Vagina (tissue), 2 donors: ENCODE measurements around the gene FRMD3. TPM values are rescaled to one million over a fixed set of nuclear protein-coding genes. Genes with fewer than 3 reads are reported as not detected.

Experiments used
- DNase-seq, 2 donors: peaks; one replicate each; pipeline ENCODE4 v3.0.0-alpha.2; 2017; ENCODE audit errors: extremely low spot score in 2 of 2
- H3K27ac ChIP-seq: fragments of 200-600 bp; sonication (generic); one replicate; pipeline ENCODE4 v1.5.1; 2019
- H3K27me3 ChIP-seq: fragments of 200-600 bp; sonication (generic); one replicate; pipeline ENCODE4 v1.5.1; 2019
- H3K36me3 ChIP-seq, 2 donors: fragments of 200-600 bp; sonication (generic); one replicate each; pipeline ENCODE4 v1.5.1; 2017 to 2019
- H3K4me1 ChIP-seq: fragments of 200-600 bp; sonication (generic); one replicate; pipeline ENCODE4 v1.5.1; 2019
- H3K4me3 ChIP-seq, 2 donors: fragments of 200-600 bp; sonication (generic); 1 replicate in 1 of 2; 2 replicates in 1 of 2; pipeline ENCODE4 v1.5.1; 2016 to 2019
- H3K9me3 ChIP-seq: fragments of 200-600 bp; sonication (generic); one replicate; pipeline ENCODE4 v1.5.1; 2019
- POLR2A ChIP-seq, 2 donors: fragments of 450-650 bp; IDR thresholded peaks; one replicate each; pipeline ENCODE4 v1.6.1; 2017; ENCODE audit warnings: antibody characterized with exemption in 2 of 2, mild to moderate bottlenecking in 2 of 2, moderate library complexity in 2 of 2
- POLR2AphosphoS5 ChIP-seq, 2 donors: sonication (generic); formaldehyde crosslinking; IDR thresholded peaks; one replicate each; pipeline ENCODE4 v1.9.0; 2017; ENCODE audit warnings: antibody characterized with exemption in 2 of 2, mild to moderate bottlenecking in 2 of 2, low read depth in 1 of 2; ENCODE audit not compliant: insufficient read depth in 1 of 2
- intact Hi-C: fragments of 100-400 bp; cut with DNase I; formaldehyde crosslinking; loops from one replicate; pipeline ENCODE4 v1.15.1; 2023
- total RNA-seq: library from RNA; depleted of rRNA; stranded (reverse); fragments of >200 nt; gene quantifications from one replicate; pipeline ENCODE4 v1.2.3, GENCODE V29; 2016
- TF ChIP-seq, protein P1 (sequence below), 3 experiments: fragments of 450-650 bp in 2 of 3; fragments of 200-600 bp in 1 of 3; sonication (generic) in 1 of 3; IDR thresholded peaks; one replicate each; pipeline ENCODE4 v1.5.1; 2017 to 2019; ENCODE audit warnings: antibody characterized with exemption in 3 of 3, mild to moderate bottlenecking in 2 of 3, moderate library complexity in 2 of 3

Gene FRMD3
- total RNA-seq, 1 donor from 2014 or later, result 13.8 TPM

DNA sequence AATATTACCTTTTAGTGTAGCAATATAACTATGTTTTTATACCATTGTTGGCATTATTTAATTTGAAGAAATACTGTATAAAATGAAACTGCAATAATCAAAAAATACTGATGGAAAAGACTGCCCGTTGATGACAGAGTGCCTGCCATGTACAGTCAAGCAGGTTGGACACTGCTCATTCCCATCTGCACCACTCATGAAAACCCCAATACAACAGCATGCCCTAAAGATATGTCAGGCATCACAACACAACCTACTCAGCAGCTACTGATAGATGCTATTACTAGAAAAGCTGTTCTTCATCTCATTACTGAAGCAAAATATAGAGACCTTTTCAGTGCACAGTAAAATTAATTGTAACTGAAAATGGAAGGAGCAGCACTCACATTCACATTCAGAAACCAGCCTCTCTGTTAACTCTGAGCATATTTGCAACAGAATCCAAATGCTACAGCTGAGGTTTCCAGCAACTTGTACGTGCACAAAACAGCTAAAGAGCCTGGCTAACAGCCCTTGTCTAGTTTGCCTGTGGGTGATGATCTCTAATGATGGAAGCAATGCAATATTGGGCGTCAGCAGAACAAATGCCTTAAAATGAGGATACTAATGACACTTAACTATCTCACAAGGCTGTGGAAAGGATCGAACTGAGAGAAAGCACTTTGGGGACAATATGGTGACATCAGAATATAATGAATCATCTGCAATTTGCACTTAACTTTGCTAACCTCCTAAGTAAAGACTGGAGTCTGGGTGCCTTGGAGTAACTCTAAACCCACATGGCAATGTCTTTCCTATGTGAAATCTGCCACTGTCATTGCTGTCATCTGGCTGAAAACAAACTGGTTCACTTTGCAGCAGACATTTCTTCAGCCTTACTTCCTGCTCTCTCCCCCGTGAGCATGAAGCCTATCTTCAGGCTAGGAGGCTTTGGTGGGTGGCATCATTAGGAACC lies 280.0 kb downstream of the FRMD3 start:
- Histone ChIP-seq H3K4me1 (no peaks in the 10 kb centered on the region), H3K4me3 (no peak overlapping the region), H3K27me3 (no peaks in the 10 kb centered on the region), H3K36me3 (no peaks in the 10 kb centered on the region), H3K27ac (no peak overlapping the region), H3K9me3 (no peaks in the 10 kb centered on the region)
- DNase-seq, result no peak
- TF ChIP-seq POLR2AphosphoS5 (IDR thresholded peaks at IDR 0.05; ENCODE audit: insufficient read depth in 1 of 2, low read depth in 1 of 2), result no peak
- TF ChIP-seq, protein P1, sequence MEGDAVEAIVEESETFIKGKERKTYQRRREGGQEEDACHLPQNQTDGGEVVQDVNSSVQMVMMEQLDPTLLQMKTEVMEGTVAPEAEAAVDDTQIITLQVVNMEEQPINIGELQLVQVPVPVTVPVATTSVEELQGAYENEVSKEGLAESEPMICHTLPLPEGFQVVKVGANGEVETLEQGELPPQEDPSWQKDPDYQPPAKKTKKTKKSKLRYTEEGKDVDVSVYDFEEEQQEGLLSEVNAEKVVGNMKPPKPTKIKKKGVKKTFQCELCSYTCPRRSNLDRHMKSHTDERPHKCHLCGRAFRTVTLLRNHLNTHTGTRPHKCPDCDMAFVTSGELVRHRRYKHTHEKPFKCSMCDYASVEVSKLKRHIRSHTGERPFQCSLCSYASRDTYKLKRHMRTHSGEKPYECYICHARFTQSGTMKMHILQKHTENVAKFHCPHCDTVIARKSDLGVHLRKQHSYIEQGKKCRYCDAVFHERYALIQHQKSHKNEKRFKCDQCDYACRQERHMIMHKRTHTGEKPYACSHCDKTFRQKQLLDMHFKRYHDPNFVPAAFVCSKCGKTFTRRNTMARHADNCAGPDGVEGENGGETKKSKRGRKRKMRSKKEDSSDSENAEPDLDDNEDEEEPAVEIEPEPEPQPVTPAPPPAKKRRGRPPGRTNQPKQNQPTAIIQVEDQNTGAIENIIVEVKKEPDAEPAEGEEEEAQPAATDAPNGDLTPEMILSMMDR (IDR thresholded peaks at IDR 0.05), result no peak
- no peak for TF ChIP-seq POLR2A (IDR thresholded peaks at IDR 0.05)
- intact Hi-C loops, result no loop called here

DNA sequence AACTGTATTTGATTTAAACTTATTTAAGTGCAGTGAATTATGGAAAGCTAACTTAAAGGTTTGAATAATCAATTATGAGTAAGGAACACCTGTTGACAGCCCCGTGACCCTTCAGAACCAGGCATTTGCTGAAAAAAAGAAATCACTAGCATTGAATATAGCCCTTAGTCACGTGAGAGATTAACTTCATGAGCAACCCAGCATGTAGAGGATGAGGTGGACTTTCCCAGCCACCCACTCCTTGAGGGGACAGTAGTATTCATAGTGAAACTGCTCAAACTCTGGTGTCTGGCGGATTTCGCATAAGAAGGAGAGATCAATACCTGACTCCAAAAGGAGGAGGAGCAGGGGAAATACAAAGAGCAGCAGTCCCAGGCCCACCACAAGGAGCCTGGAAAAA lies 290.5 kb downstream of the FRMD3 start:
- TF ChIP-seq POLR2A (IDR thresholded peaks at IDR 0.05) (no peak), POLR2AphosphoS5 (IDR thresholded peaks at IDR 0.05; ENCODE audit: insufficient read depth in 1 of 2, low read depth in 1 of 2) (no peak)
- TF ChIP-seq, protein P1 (IDR thresholded peaks at IDR 0.05), result no peak
- intact Hi-C loops, result no loop called here
- Histone ChIP-seq H3K27me3 (no peaks in the 10 kb centered on the region), H3K4me3 (no peak overlapping the region), H3K27ac (no peak overlapping the region), H3K9me3 (no peaks in the 10 kb centered on the region), H3K4me1 (no peaks in the 10 kb centered on the region), H3K36me3 (no peaks in the 10 kb centered on the region)
- no peak for DNase-seq

DNA sequence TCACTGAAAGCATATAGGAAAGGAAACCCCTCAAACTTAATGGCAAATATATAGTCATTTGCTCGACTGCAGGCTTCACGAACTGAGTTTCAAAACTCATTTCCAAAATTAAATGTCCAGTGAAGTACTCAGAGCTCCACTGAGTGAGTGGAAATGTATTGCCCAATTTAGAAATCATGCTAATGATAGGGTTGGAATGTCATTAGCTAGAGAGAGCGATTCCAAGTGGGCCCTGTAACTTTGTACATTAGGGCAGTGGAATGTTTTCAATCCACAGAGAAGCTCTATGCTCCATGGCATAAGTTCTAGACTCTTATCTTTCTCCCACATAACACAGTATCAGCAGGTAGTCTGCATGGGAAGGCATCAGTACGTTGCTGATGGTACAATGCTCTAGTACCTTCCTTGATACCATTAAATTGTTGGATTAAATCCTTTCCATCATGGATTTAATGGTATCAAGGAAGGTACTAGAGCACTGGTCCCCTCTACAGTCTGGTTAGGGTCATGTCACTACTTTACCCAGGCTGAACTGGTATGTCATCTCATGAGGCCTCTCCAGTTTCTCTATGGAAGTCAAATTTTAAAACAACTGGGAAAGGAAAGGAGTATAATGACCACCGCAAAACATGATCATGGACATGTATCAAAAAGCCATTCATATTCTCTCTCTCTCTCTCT lies 292.1 kb downstream of the FRMD3 start:
- H3K27ac ChIP-seq, result no peak overlapping the region
- no peaks in the 10 kb centered on the region for H3K36me3 ChIP-seq
- no peaks in the 10 kb centered on the region for H3K4me1 ChIP-seq
- H3K9me3 ChIP-seq, result no peaks in the 10 kb centered on the region
- no peak for TF ChIP-seq POLR2A (IDR thresholded peaks at IDR 0.05)
- TF ChIP-seq POLR2AphosphoS5 (IDR thresholded peaks at IDR 0.05; ENCODE audit: insufficient read depth in 1 of 2, low read depth in 1 of 2), result no peak
- TF ChIP-seq, protein P1 (IDR thresholded peaks at IDR 0.05), result no peak
- H3K4me3 ChIP-seq, result no peak overlapping the region
- no peaks in the 10 kb centered on the region for H3K27me3 ChIP-seq
- no peak for DNase-seq
- intact Hi-C loops, result no loop called here

DNA sequence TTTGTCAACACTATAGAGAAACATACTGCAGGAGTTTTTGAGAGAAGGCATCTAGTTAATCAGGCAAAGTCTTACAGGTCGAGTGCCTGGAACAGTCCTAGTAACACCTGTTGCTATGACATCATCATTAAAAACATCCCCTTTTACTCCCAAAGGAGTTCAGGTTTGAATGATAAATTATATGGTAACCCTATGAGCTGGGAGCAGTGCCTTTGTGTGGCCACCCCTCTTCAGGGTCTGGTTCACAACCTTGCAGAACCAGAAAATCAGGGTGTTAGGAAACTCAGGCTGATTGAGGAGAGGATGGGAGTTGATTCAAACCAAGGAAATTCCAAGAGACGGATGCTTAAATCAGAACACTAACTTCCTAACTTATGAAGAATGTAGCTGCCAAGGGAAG lies 296.1 kb downstream of the FRMD3 start:
- Histone ChIP-seq H3K27me3 (no peaks in the 10 kb centered on the region), H3K27ac (no peak overlapping the region), H3K4me3 (no peak overlapping the region), H3K4me1 (peaks cover 11% of the 10 kb centered on the region), H3K36me3 (no peaks in the 10 kb centered on the region), H3K9me3 (no peaks in the 10 kb centered on the region)
- intact Hi-C loops, result no loop called here
- no peak for DNase-seq
- TF ChIP-seq, protein P1 (IDR thresholded peaks at IDR 0.05), result no peak
- TF ChIP-seq POLR2AphosphoS5 (IDR thresholded peaks at IDR 0.05; ENCODE audit: insufficient read depth in 1 of 2, low read depth in 1 of 2) (no peak), POLR2A (IDR thresholded peaks at IDR 0.05) (no peak)
